Measurements from ENCODE around the gene TRIM49D1.
"Not testable (repeated sequence)": the region's sequence is repeated elsewhere in the genome, so short reads cannot be mapped to it uniquely, and the experiment has no call there.

- TF ChIP-seq CTCF (IDR thresholded peaks at IDR 0.05; ENCODE audit: low read depth, low read length); EZH2phosphoT487 (IDR thresholded peaks at IDR 0.05; ENCODE audit: low read depth): not testable (repeated sequence)
Observed at GRCh38 chr11:89900809-89901208, 21.2 kb downstream of the TRIM49D1 start.
